DOHH2 (cell line): ENCODE results near the gene MICAL3.

Experiments
- H3F3A ChIP-seq: fragments of 200-600 bp; sonication (generic), shearing (Covaris generic); 2 replicates; pipeline ENCODE4 v1.6.0; 2016; ENCODE audit warnings: antibody characterized with exemption, mild to moderate bottlenecking; ENCODE audit not compliant: control insufficient read depth, insufficient read depth
- H3K27ac ChIP-seq: fragments of 200-600 bp; sonication (generic); 2 replicates; pipeline ENCODE4 v1.5.1; 2014; ENCODE audit warnings: low read depth, mild to moderate bottlenecking, low read length, moderate library complexity
- H3K27me3 ChIP-seq: fragments of 200-600 bp; sonication (generic); 2 replicates; pipeline ENCODE4 v1.6.1; 2014; ENCODE audit warnings: mild to moderate bottlenecking, low read length, mixed read lengths; ENCODE audit not compliant: control insufficient read depth
- H3K36me3 ChIP-seq: fragments of 200-600 bp; sonication (generic); 2 replicates; pipeline ENCODE4 v1.6.1; 2014; ENCODE audit warnings: mild to moderate bottlenecking, low read length, moderate library complexity, mixed read lengths; ENCODE audit not compliant: control insufficient read depth
- H3K4me1 ChIP-seq: fragments of 200-600 bp; sonication (generic); 2 replicates; pipeline ENCODE4 v1.6.1; 2014; ENCODE audit warnings: mild to moderate bottlenecking, low read length, mixed read lengths; ENCODE audit not compliant: control insufficient read depth
- H3K4me2 ChIP-seq: fragments of 200-600 bp; sonication (generic); 2 replicates; pipeline ENCODE4 v1.6.0; 2014; ENCODE audit warnings: mild to moderate bottlenecking, low read length, moderate library complexity
- H3K4me3 ChIP-seq: fragments of 200-600 bp; sonication (generic); 2 replicates; pipeline ENCODE4 v1.5.1; 2014; ENCODE audit warnings: mild to moderate bottlenecking, low read length, mixed read lengths
- H3K79me2 ChIP-seq: fragments of 200-600 bp; sonication (generic); 2 replicates; pipeline ENCODE4 v1.6.1; 2014; ENCODE audit warnings: mild to moderate bottlenecking, low read length, mixed read lengths; ENCODE audit not compliant: control insufficient read depth
- H3K9me2 ChIP-seq: fragments of 200-600 bp; sonication (generic); replicated peaks from 2 replicates; pipeline ENCODE4 v1.6.1; 2014; ENCODE audit warnings: mild to moderate bottlenecking, low read length, mixed read lengths; ENCODE audit not compliant: control insufficient read depth
- H3K9me3 ChIP-seq: fragments of 200-600 bp; sonication (generic); 2 replicates; pipeline ENCODE4 v1.6.1; 2014; ENCODE audit warnings: antibody characterized with exemption, low read length, mixed read lengths; ENCODE audit not compliant: control insufficient read depth, insufficient read depth
- H4K20me1 ChIP-seq: fragments of 200-600 bp; sonication (generic); 2 replicates; pipeline ENCODE4 v1.6.0; 2014; ENCODE audit warnings: low read depth, mild to moderate bottlenecking, antibody characterized with exemption, low read length, moderate library complexity; ENCODE audit not compliant: control insufficient read depth, insufficient read depth
- EZH2phosphoT487 ChIP-seq: fragments of 200-600 bp; sonication (generic); IDR thresholded peaks from 2 replicates; pipeline ENCODE4 v1.6.1; 2017; ENCODE audit warnings: borderline replicate concordance, mild to moderate bottlenecking, antibody characterized with exemption, low read length, moderate library complexity, mixed read lengths
- TF ChIP-seq, protein P1 (sequence below): fragments of 200-600 bp; sonication (generic); IDR thresholded peaks from one replicate; pipeline ENCODE4 v1.5.1; 2014; ENCODE audit warnings: antibody characterized with exemption, mild to moderate bottlenecking, low read depth, low read length; ENCODE audit not compliant: poor library complexity, severe bottlenecking

The MICAL3 gene

GRCh38 chr22:17931400-17931825 lies 92.9 kb downstream of the MICAL3 start:
- Histone ChIP-seq H3K9me3 (no peaks in the 10 kb centered on the region), H3K27me3 (no peaks in the 10 kb centered on the region), H3K4me2 (no peak overlapping the region), H3K4me3 (no peak overlapping the region), H3F3A (no peaks in the 10 kb centered on the region), H4K20me1 (peaks cover 19% of the 10 kb centered on the region; the same call in 1 of the 2 replicates), H3K36me3 (no peaks in the 10 kb centered on the region), H3K79me2 (peaks cover 78% of the 10 kb centered on the region), H3K4me1 (no peaks in the 10 kb centered on the region), H3K27ac (no peak overlapping the region), H3K9me2 (no peaks in the 10 kb centered on the region)
- TF ChIP-seq, protein P1, sequence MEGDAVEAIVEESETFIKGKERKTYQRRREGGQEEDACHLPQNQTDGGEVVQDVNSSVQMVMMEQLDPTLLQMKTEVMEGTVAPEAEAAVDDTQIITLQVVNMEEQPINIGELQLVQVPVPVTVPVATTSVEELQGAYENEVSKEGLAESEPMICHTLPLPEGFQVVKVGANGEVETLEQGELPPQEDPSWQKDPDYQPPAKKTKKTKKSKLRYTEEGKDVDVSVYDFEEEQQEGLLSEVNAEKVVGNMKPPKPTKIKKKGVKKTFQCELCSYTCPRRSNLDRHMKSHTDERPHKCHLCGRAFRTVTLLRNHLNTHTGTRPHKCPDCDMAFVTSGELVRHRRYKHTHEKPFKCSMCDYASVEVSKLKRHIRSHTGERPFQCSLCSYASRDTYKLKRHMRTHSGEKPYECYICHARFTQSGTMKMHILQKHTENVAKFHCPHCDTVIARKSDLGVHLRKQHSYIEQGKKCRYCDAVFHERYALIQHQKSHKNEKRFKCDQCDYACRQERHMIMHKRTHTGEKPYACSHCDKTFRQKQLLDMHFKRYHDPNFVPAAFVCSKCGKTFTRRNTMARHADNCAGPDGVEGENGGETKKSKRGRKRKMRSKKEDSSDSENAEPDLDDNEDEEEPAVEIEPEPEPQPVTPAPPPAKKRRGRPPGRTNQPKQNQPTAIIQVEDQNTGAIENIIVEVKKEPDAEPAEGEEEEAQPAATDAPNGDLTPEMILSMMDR = no peak
- TF ChIP-seq EZH2phosphoT487 = no peak

DNA sequence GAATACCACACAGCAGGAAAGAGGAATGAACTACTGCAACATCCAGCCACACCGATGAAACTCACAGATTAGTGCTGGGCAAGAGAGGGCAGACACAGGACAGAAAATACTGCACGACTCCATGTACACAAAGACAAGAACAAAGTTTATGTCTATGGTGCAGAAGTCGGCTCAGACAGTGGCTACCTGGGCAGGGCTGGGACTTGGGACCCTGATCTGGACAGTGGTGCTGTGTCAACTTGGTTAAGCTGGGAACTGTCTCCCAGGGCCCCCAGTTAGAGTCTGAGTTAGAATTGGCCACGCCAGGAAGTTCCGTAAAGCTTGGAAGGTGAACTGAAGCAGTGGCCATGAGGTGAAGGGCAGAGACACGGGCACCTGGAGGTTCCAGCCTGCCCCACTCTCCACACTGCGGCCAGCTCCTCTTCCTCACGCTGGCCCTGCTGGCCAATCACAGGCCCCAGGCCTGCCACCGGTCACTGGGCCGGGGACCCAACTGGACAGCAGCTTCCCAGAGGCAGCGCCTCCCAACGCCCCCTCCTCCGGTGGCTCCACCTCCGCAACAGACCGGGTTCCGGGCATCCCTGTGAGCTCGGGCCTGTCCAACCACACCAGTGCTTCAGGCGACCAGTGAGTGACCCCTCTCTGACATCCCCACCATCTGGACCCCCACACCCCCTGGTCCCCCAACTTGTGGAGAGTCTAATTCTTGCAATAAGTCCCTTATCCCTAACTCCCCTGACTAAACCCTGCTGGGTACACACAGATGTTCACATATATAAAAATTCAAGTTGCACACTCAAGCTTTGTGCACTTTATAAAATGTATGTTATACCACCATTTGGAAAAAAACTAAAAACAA lies 93.7 kb downstream of the MICAL3 start:
- Histone ChIP-seq H3K9me2 (no peaks in the 10 kb centered on the region), H3F3A (no peaks in the 10 kb centered on the region), H3K27me3 (no peaks in the 10 kb centered on the region), H3K36me3 (no peaks in the 10 kb centered on the region), H3K79me2 (peaks cover 81% of the 10 kb centered on the region), H3K9me3 (no peaks in the 10 kb centered on the region), H3K4me1 (no peaks in the 10 kb centered on the region), H3K4me3 (no peak overlapping the region), H3K27ac (no peak overlapping the region), H3K4me2 (no peak overlapping the region), H4K20me1 (peaks cover 25% of the 10 kb centered on the region; the same call in 1 of the 2 replicates)
- TF ChIP-seq EZH2phosphoT487 = no peak
- TF ChIP-seq, protein P1 = no peak

DNA sequence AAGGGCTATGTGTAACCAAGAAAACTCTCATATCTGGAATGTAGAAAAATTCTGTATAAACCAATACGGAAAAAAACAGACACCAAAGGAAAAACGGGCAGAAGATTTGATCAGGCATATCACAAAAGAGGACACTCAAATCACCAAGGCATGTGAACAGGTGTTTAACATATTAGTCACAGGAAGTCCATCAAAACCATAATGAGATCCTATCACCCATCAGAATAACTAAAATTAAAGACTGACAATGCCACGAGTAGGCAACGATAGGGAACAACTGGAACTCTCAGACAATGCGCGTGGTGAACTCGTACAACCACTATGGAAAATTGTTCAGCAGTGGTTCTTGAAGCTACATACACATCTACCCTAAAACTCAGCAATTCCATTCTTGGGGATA lies 94.5 kb downstream of the MICAL3 start:
- peaks cover 89% of the 10 kb centered on the region for H3K79me2 ChIP-seq
- TF ChIP-seq, protein P1 = no peak
- no peak for TF ChIP-seq EZH2phosphoT487
- no peaks in the 10 kb centered on the region for H3F3A ChIP-seq
- H3K4me2 ChIP-seq = no peak overlapping the region
- H3K36me3 ChIP-seq = no peaks in the 10 kb centered on the region
- no peaks in the 10 kb centered on the region for H3K27me3 ChIP-seq
- no peaks in the 10 kb centered on the region for H3K4me1 ChIP-seq
- H3K9me3 ChIP-seq = no peaks in the 10 kb centered on the region
- H3K27ac ChIP-seq = no peak overlapping the region
- no peaks in the 10 kb centered on the region for H3K9me2 ChIP-seq
- no peak overlapping the region for H3K4me3 ChIP-seq
- H4K20me1 ChIP-seq = peaks cover 25% of the 10 kb centered on the region; the same call in 1 of the 2 replicates
